LNCaP clone FGC (cell line): ENCODE results near the gene ADH1C.
"Not testable (repeated sequence)": the region's sequence is repeated elsewhere in the genome, so short reads cannot be mapped to it uniquely, and the experiment has no call there.

Source experiments
- DNase-seq: peaks from one replicate; pipeline ENCODE4 v3.0.0-alpha.2; 2011; ENCODE audit warnings: low read depth
- H3K4me3 ChIP-seq: 2 replicates; pipeline ENCODE4 v1.5.1; 2011; ENCODE audit warnings: mild to moderate bottlenecking, low read depth, low read length, control low read depth
- CTCF ChIP-seq: IDR thresholded peaks from 2 replicates; pipeline ENCODE4 v1.5.1; 2012; ENCODE audit warnings: mild to moderate bottlenecking; ENCODE audit not compliant: control insufficient read depth, insufficient read depth; ENCODE audit errors: extremely low read depth

The ADH1C gene

GRCh38 chr4:99378876-99379275 is 26.3 kb upstream of the ADH1C start:
- no peak for TF ChIP-seq CTCF
- H3K4me3 ChIP-seq = no peak overlapping the region
- DNase-seq = no peak

- not testable (repeated sequence) for H3K4me3 ChIP-seq, DNase-seq
- TF ChIP-seq CTCF = peak; percentile 41
Observed at GRCh38 chr4:99377341-99377740, 24.8 kb upstream of the ADH1C start.

GRCh38 chr4:99372464-99372863 is 19.9 kb upstream of the ADH1C start:
- H3K4me3 ChIP-seq, DNase-seq: not testable (repeated sequence)

- not testable (repeated sequence) for H3K4me3 ChIP-seq, DNase-seq
Observed at GRCh38 chr4:99367817-99368216, 15.3 kb upstream of the ADH1C start.

- no peak overlapping the region for H3K4me3 ChIP-seq
- no peak for DNase-seq
- no peak for TF ChIP-seq CTCF
Observed at GRCh38 chr4:99366491-99366890, 13.9 kb upstream of the ADH1C start.

GRCh38 chr4:99362768-99363167 is 10.2 kb upstream of the ADH1C start:
- H3K4me3 ChIP-seq = no peak overlapping the region
- no peak for TF ChIP-seq CTCF
- DNase-seq = no peak

GRCh38 chr4:99361899-99362275 is 9.3 kb upstream of the ADH1C start:
- no peak overlapping the region for H3K4me3 ChIP-seq
- no peak for TF ChIP-seq CTCF
- no peak for DNase-seq

GRCh38 chr4:99361268-99361898 is 8.8 kb upstream of the ADH1C start:
- no peak overlapping the region for H3K4me3 ChIP-seq
- TF ChIP-seq CTCF = no peak
- DNase-seq = no peak
